Activated CD8-positive, alpha-beta memory T cell treated with anti-CD3 and anti-CD28 coated beads, Interleukin-2, amount 50 U/mL, for 24 hours (primary cell): ENCODE measurements around the gene ADAMTS2.

Experiments used
- DNase-seq: peaks from one replicate; pipeline ENCODE4 v3.0.0-alpha.2; 2020; ENCODE audit errors: extremely low read depth

ADAMTS2 gene

GRCh38 chr5:179311091-179311470 lies 34.2 kb downstream of the ADAMTS2 start:
- DNase-seq: no peak

GRCh38 chr5:179310439-179311090 lies 34.7 kb downstream of the ADAMTS2 start:
- no peak for DNase-seq

- DNase-seq: no peak
These were observed 35.4 kb downstream of the ADAMTS2 start for GRCh38 chr5:179309751-179310320.

- DNase-seq: no peak
These were observed 35.9 kb downstream of the ADAMTS2 start for GRCh38 chr5:179309383-179309670.

- no peak for DNase-seq
These were observed 36.5 kb downstream of the ADAMTS2 start for GRCh38 chr5:179308563-179309382.

- no peak for DNase-seq
These were observed 37.3 kb downstream of the ADAMTS2 start for GRCh38 chr5:179307931-179308471.

GRCh38 chr5:179307013-179307800 lies 38.1 kb downstream of the ADAMTS2 start:
- DNase-seq: no peak

- no peak for DNase-seq
These were observed 38.9 kb downstream of the ADAMTS2 start for GRCh38 chr5:179306191-179307012.

- DNase-seq: no peak
These were observed 40.4 kb downstream of the ADAMTS2 start for GRCh38 chr5:179304871-179305270.

GRCh38 chr5:179304466-179304865 lies 40.8 kb downstream of the ADAMTS2 start:
- DNase-seq: no peak

GRCh38 chr5:179303451-179304200 lies 41.6 kb downstream of the ADAMTS2 start:
- DNase-seq: no peak

GRCh38 chr5:179302499-179303185 lies 42.6 kb downstream of the ADAMTS2 start:
- no peak for DNase-seq

- no peak for DNase-seq
These were observed 43.5 kb downstream of the ADAMTS2 start for GRCh38 chr5:179301796-179302195.

GRCh38 chr5:179301376-179301775 lies 43.9 kb downstream of the ADAMTS2 start:
- no peak for DNase-seq

GRCh38 chr5:179300581-179301180 lies 44.6 kb downstream of the ADAMTS2 start:
- DNase-seq: no peak

- no peak for DNase-seq
These were observed 46.9 kb downstream of the ADAMTS2 start for GRCh38 chr5:179298181-179298993.

GRCh38 chr5:179297486-179298180 lies 47.6 kb downstream of the ADAMTS2 start:
- DNase-seq: no peak

- no peak for DNase-seq
These were observed 48.2 kb downstream of the ADAMTS2 start for GRCh38 chr5:179297026-179297425.
